ENCODE results near the gene MYH14. TPM values are rescaled to one million over a fixed set of nuclear protein-coding genes. Genes with fewer than 3 reads are reported as not detected.

The MYH14 gene
- total and polyA plus RNA-seq, 2 of the 13 experiments (the other 11 are each of a cell fraction or from before 2014, with no cell fraction given), result 5.5 to 5.8 TPM

GRCh38 chr19:50204811-50205675 is 1.6 kb downstream of the MYH14 start (continued):
- TF ChIP-seq ZNF275 (CRISPR knock-in tag; IDR thresholded peaks at IDR 0.05; ENCODE audit: borderline replicate concordance) (no peak), ZKSCAN1 (IDR thresholded peaks at IDR 0.05; ENCODE audit: low read length) (peak; percentile 84; the same call in 1 of the 2 replicates), POLR2AphosphoS5 (IDR thresholded peaks at IDR 0.05; ENCODE audit: low read depth, low read length) (0 out of 2 replicates have a peak, but pooled peaks have one; percentile 25), ZNF234 (CRISPR knock-in tag; conservative IDR thresholded peaks at IDR 0.05) (no peak), HDAC1 (CRISPR knock-in tag; IDR thresholded peaks at IDR 0.05) (peak; percentile 55; the same call in 1 of the 2 replicates), CSRNP2 (CRISPR knock-in tag; conservative IDR thresholded peaks at IDR 0.05; ENCODE audit: low read depth) (no peak), HNRNPK (IDR thresholded peaks at IDR 0.05; ENCODE audit: low read depth, low read length, poor library complexity, severe bottlenecking) (peak; percentile 63), ZNF724P (CRISPR knock-in tag; IDR thresholded peaks at IDR 0.05; ENCODE audit: borderline replicate concordance) (no peak), SP4 (CRISPR knock-in tag; IDR thresholded peaks at IDR 0.05) (peak; percentile 75), ZNF720 (CRISPR knock-in tag; IDR thresholded peaks at IDR 0.05) (no peak), ZBTB1 (CRISPR knock-in tag; IDR thresholded peaks at IDR 0.05; ENCODE audit: borderline replicate concordance) (no peak), ZBTB44 (CRISPR knock-in tag; IDR thresholded peaks at IDR 0.05) (no peak), RORA (CRISPR knock-in tag; IDR thresholded peaks at IDR 0.05) (no peak), NR2C2 (CRISPR knock-in tag; IDR thresholded peaks at IDR 0.05; ENCODE audit: borderline replicate concordance) (peak; percentile 84), ATF3 (CRISPR knock-in tag; IDR thresholded peaks at IDR 0.05) (0 out of 2 replicates have a peak, but pooled peaks have one; percentile 19), GABPA (IDR thresholded peaks at IDR 0.05; ENCODE audit: low read depth, low read length) (no peak), GABPA (CRISPR knock-in tag; IDR thresholded peaks at IDR 0.05; ENCODE audit: low read depth) (no peak), NONO (IDR thresholded peaks at IDR 0.05) (no peak), NONO (CRISPR knock-in tag; conservative IDR thresholded peaks at IDR 0.05) (0 out of 2 replicates have a peak, but pooled peaks have one; percentile 32), ARID5B (CRISPR knock-in tag; IDR thresholded peaks at IDR 0.05) (peak; percentile 43; the same call in 1 of the 2 replicates), JDP2 (CRISPR knock-in tag; IDR thresholded peaks at IDR 0.05; ENCODE audit: borderline replicate concordance) (no peak)
